Choroid plexus epithelial cell (primary cell): ENCODE measurements around the gene APC2.
A peak's percentile ranks its signal among the peaks of the same experiment; 100 is the strongest.
"Not testable (repeated sequence)": the region's sequence is repeated elsewhere in the genome, so short reads cannot be mapped to it uniquely, and the experiment has no call there.

Source experiments
- DNase-seq: peaks from one replicate; pipeline ENCODE4 v3.0.0-alpha.2; 2010; ENCODE audit warnings: low read depth
- H3K4me3 ChIP-seq: 2 replicates; pipeline ENCODE4 v1.5.1; 2011; ENCODE audit warnings: low read depth, mild to moderate bottlenecking, control low read depth, low read length, moderate library complexity
- CTCF ChIP-seq: conservative IDR thresholded peaks from 2 replicates; pipeline ENCODE4 v1.5.1; 2011; ENCODE audit warnings: low read depth, mild to moderate bottlenecking, control low read depth, inconsistent platforms, low read length, moderate library complexity

The APC2 gene

GRCh38 chr19:1473085-1473851, 23.3 kb downstream of the APC2 start:
- DNase-seq, result no peak
- no peak for TF ChIP-seq CTCF
- no peak overlapping the region for H3K4me3 ChIP-seq

GRCh38 chr19:1474011-1474764, 24.3 kb downstream of the APC2 start:
- no peak for DNase-seq
- H3K4me3 ChIP-seq, result no peak overlapping the region
- no peak for TF ChIP-seq CTCF

- TF ChIP-seq CTCF, result no peak
- DNase-seq, result no peak
- no peak overlapping the region for H3K4me3 ChIP-seq
Measured at GRCh38 chr19:1474765-1475351, 24.9 kb downstream of the APC2 start.

GRCh38 chr19:1475751-1476437, 26.0 kb downstream of the APC2 start:
- TF ChIP-seq CTCF, result no peak
- H3K4me3 ChIP-seq, result no peak overlapping the region
- no peak for DNase-seq

GRCh38 chr19:1477056-1477455, 27.1 kb downstream of the APC2 start:
- H3K4me3 ChIP-seq, DNase-seq: not testable (repeated sequence)

- TF ChIP-seq CTCF, result no peak
- peak; percentile 94 for DNase-seq
- H3K4me3 ChIP-seq, result peak within 1 kb of the TSS; percentile 88
Measured at GRCh38 chr19:1478934-1479707, 29.2 kb downstream of the APC2 start, which contains the start of gene C19orf25. C19orf25 (minus strand) TSS chr19:1479215; CDS start chr19:1478903, 312 bp downstream.
